GM21723 (cell line): ENCODE results near the gene CDCA3.

Source experiments
- ATAC-seq: cut with Tn5 transposase; IDR thresholded peaks from one replicate; pipeline ENCODE4 v1.9.1; 2021; ENCODE audit warnings: mild to moderate bottlenecking, moderate library complexity; ENCODE audit not compliant: unreplicated experiment

CDCA3 gene

GRCh38 chr12:6821591-6822425 lies 29.3 kb downstream of the CDCA3 start, which contains the start of gene GPR162:
TSS of gene GPR162 (plus strand) at chr12:6821821. CDS start at chr12:6823899, 2,078 bp downstream.
- ATAC-seq: no peak

GRCh38 chr12:6820166-6820565 lies 30.9 kb downstream of the CDCA3 start:
- no peak for ATAC-seq

GRCh38 chr12:6819106-6820030 lies 31.7 kb downstream of the CDCA3 start:
- no peak for ATAC-seq

GRCh38 chr12:6818645-6819044 lies 32.4 kb downstream of the CDCA3 start:
- ATAC-seq: no peak

GRCh38 chr12:6818222-6818621 lies 32.9 kb downstream of the CDCA3 start:
- ATAC-seq: no peak

GRCh38 chr12:6817662-6818157 lies 33.4 kb downstream of the CDCA3 start:
- ATAC-seq: no peak

GRCh38 chr12:6817098-6817497 lies 34.0 kb downstream of the CDCA3 start:
- no peak for ATAC-seq

GRCh38 chr12:6816598-6816997 lies 34.5 kb downstream of the CDCA3 start:
- no peak for ATAC-seq

GRCh38 chr12:6813363-6813762 lies 37.7 kb downstream of the CDCA3 start:
- no peak for ATAC-seq

- no peak for ATAC-seq
Observed at GRCh38 chr12:6810758-6811157, 40.3 kb downstream of the CDCA3 start.

- no peak for ATAC-seq
Observed at GRCh38 chr12:6809056-6809455, 42.0 kb downstream of the CDCA3 start.

GRCh38 chr12:6807170-6807569 lies 43.9 kb downstream of the CDCA3 start:
- no peak for ATAC-seq

- no peak for ATAC-seq
Observed at GRCh38 chr12:6799147-6799546, 51.9 kb downstream of the CDCA3 start.
